Medulla oblongata (tissue), 1 donor: ENCODE results near the gene TSGA10.
A peak's percentile ranks its signal among the peaks of the same experiment; 100 is the strongest.
"Not testable (repeated sequence)": the region's sequence is repeated elsewhere in the genome, so short reads cannot be mapped to it uniquely, and the experiment has no call there.

Experiments
- DNase-seq: peaks from one replicate; pipeline ENCODE4 v3.0.0-alpha.2; 2015; ENCODE audit errors: extremely low spot score

The TSGA10 gene

DNA sequence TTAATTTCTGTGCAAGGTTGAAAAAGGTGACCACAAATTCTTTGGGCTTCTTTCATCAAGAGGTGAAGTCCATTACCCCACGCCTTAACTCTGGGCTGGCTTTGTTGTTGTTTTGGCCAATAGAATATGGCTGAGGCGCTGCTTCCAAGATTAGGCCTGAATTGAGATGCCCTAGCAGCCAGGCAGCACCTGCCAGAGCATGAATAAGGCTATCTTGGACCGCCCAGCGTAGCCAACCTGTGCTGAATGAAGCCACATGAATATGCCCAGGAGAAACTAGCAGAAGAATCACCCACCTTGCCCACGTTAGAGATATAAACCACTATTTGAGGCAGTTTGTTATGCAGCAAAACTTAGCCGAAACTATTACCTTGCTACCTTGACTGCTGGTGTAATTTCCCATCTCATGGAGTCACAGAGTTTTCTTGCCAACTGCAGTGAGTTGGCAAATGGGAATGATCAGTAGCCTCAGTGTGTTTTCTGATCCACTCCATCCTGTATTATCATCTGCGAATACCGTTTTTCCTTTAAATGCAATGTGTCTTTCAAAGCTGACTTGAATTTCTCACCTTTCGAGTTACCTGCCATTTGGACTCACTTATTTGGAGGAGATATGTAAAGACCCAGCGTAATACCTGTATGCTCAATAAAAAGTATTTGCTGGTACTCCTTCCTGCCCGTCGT lies 679 bp downstream of the TSGA10 start:
- peak; percentile 46 for DNase-seq

DNA sequence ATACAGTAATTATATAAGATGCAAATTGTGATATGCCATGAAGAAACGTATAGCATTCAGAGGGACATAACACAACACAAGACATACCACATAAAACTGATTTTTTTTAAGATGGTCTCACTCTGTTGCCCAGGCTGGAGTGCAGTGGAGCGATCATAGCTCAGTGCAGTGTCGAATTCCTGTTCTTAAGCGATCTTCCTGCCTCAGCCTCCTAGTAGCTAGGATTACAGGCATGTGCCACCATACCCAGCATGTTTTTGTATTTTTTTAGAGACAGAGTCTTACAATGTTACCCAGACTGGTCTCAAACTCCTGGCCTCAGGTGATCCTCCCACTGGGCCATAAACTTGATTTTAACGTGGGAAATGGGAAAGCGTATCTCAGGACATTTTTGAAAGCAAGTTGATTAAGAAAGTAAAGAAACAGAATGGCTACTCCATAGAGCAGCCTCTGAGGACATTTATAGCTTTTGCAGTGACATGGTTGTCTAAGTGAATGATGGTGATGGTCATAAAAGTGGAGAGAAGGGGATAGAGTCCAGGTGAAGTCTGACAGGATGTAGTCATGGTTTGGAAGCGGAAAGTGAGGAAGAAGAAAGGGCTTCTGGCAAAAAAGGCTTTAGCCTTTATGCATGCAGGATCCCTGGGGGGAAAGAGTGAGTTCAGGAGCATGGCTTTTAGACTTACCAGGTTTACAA lies 2.4 kb downstream of the TSGA10 start:
- DNase-seq, result no peak

DNA sequence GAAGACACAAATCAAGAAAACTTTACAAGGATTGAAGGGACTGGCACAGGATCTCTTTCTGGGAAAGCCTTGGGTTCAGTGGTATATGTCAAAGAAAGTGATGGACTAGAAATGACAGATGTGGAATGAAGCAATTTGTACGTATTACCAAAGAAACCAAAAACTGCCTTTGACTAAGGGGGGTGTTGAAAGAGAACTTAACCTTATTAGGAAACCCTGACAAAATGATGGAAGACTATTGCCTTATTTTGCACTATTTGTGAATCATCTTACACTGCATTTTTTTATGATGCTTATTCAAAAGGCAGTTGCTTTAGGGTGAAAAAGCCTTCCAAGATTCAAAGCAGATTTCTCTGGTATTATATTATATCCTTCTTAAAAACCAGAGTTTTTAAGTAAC lies 4.0 kb downstream of the TSGA10 start:
- DNase-seq, result no peak

DNA sequence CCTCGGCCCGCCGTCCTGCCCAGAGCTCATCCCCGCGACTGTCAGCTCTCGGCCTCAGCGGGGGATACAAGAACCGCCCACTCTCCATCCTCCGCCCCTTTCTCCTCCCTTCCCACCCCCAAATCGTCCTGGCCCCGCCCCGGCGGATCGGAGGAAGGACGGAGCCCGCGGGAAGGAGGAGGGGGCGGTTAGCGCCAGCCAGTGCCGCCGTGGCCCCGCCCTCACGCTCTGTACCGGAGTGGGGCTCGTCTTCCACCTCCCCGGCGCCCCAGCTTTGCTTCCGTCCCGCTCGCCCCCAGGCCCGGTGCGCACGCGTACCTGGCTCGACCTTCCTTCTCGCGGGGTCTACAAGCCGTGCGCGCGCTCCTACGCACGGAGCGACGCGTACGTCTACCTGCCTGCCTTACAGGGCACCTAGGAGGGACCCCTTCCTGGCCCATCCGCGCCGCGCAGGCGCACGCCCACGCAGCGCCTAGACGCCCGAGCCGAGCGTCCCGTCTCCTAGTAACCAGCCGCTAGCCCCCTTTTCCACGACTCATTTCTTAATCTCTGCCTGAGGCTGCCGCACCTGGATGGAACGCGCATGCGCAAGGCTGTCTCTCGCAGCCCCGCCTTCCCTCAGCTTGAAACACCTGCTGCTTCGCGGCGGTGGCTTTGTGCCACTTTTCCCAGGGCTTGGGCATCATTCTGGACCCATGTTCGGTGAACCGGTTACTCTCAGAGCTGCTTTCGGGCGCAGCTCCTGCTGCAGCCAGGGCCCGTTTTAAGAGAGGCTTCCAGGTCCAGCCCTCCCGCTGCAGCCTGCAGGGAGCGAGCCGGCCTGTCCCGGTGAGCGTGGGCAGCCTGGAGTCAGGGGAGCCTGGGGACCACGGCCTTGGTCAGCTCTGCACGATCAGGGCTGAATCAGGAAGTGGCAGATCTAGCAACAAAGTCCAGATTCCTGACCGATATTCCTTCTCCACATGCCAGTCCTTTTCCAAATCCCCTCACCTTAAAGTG lies 13.3 kb downstream of the TSGA10 start, which contains the start of gene C2orf15:
Gene C2orf15, plus strand, starts transcription at position 598 of the 999 bp plus-strand sequence. CDS start 8,852 bp downstream, outside the sequence.
- peak; percentile 96 for DNase-seq

DNA sequence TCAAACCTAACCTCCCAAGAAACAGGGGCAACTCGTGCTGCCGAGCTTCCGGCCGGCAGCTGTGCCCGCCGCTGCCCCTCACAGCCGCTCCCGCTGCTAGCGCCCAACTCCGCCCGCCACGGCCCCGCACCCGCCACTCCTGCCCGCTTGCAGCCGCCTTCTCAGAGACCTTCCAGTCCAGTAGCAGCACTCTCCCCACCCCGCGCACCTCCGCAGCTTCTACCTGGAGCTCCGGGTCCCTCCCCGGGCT lies 14.0 kb downstream of the TSGA10 start:
- DNase-seq, result no peak

DNA sequence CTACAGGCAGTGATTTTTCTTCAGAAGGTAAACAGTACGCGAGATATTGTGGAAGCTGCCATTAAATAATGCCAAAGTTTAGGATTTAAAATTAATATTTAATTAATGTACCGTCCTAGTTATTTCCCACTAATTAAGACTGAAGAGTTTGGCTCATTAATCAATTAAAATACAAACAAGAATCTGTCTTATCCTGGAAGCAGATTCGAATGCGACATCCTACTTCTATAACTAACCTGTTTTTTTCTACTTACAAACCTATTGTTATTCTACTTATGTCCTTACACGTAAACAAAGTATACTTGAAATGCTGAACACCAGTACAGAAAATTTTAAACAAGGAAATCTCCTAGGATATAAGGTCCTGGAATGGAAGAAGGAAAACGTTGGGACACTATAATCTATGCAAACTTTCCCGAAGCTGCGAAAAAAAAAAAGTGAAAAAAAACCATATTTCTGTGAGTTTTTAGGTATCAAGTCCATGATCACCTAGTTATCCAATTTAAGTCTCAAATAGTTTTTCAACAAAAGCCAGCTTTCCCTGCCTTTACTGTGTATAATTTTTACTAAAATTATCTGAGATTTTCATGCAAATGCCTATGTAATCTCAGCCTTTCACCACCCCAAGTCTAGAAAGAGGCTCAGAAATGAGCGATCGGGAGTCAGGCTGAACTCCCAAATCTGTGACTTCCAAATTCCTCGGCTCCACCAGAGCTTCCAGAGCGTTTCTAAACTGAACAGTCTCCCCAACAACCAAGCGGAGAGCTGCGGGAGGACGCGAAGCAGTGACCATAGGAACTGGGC lies 14.5 kb downstream of the TSGA10 start:
- peak; percentile 50 for DNase-seq

DNA sequence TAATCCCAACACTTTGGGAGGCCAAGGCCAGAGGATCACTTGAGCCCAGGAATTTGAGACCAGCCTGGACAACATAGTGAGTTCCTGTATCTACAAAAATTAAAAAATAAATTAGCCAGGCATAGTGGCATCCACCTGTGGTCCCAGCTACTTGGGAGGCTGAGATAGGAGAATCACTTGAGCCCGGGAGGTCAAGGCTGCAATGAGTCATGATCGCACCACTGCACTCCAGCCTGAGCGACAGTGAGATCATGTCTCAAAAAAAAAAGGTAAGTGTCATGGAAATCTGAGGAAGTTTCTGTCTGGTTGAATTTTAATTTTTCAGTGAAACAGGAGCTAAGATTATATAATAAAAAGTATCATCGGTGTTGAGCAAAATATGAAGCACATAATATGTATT lies 15.7 kb downstream of the TSGA10 start:
- DNase-seq, result no peak

DNA sequence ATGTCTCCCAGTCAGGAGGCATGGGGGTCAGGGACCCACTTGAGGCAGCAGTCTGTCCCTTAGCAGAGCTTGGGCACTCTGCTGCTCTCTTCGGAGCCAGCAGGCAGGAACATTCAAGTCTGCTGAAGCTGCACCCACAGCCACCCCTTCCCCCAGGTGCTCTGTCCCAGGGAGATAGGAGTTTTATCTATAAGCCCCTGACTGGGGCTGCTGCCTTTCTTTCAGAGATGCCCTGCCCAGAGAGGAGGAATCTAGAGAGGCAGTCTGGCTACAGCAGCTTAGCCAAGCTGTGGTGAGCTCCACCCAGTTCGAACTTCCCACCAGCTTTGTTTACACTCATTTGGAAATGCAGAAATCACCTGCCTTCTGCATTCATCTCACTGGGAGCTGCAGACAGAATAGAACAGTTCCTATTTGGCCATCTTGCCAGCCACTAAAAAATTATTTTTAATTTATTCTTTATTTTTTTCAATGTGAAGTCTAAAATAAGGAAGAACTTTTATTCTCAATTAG lies 19.6 kb downstream of the TSGA10 start:
- DNase-seq, result not testable (repeated sequence)

DNA sequence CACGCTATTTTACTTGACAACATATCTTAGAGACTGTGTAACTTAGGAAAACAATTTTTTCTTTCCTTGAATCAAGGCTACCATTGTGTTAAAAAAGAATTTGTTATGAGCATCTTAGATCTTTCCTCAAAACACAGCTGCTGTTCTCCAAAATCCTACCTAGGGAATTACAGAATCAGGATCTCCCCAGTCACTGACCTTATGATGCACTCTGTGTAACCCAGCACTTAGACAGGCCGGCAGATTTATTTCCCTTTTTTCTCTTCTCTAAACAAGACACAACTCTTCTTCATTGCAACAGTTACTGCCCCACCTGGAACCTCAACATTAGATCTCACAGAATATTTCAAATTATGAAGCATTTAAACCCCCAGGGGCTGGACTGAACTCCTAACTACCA lies 26.8 kb downstream of the TSGA10 start:
- no peak for DNase-seq

DNA sequence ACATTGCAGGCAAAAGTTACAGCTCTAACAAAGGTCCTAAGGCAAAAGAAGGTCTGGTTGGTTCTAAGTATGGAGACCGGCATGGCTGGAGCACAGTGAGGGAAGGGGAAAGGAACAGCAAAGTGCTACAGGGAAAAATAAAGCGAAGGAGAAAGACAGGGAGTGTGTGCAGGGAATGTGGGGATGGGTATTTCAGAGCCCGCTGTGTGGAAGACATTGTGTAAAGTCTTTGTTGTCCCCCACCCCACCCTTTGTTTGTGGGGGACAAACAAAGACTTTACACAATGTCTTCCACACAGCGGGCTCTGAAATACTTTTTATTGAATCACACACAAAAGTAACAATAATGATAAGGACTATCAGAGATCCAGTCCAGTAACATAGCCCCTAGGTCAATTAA lies 42.1 kb downstream of the TSGA10 start:
- DNase-seq, result peak; percentile 56

DNA sequence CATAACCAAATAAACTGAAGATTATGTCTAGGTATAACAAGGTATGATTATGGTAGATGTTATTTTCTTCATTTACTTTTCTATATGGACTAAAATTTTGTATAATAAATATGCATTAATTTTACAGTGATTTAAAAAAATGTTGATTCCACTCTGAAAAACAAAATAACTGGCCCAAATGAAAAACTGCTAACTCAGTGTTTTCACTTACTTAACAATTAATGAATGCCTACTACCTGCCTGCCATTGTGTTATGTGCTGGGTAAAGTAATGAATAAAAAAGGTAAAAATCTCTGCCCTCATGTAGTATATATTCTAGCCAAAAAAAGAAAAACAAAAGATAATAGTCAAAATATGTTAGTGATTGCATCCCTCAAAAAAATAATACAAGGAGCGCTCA lies 42.8 kb downstream of the TSGA10 start:
- DNase-seq, result no peak

DNA sequence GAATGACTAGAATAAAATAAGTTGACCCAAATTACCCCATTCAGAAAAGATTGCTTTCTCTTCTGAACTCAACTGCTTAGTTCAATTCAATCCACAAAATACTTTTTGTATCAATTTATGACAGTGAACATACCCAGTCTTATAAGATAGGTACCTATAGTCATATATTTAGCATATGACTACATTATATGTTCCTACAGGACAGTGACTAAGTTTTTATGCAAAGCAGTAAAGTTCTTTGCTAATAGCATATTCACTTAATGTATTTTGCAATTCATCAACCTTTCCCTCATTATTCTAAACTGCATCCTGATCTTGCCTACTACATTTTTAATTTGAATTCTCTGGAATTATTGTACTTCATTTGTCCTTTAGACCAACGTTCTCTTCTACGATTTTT lies 43.5 kb downstream of the TSGA10 start:
- DNase-seq, result no peak

DNA sequence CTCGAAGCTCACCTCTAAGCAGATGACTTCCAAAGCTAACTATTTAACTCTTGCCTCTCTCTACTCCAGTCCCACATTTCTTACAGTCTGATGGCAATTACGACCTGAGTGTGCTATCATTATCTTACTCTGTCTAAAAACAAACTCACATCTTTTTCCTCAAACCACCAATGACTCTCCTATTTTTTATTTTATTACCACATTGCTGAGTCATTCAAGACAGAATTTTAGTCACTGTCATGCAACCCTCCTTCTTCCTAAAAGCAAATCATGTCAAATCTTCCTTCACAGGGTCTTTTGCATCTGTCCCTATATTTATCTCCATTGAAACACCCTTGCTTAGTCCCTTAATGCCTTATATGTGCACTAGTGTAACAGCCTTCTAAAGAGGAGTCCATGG lies 47.8 kb downstream of the TSGA10 start:
- DNase-seq, result no peak

DNA sequence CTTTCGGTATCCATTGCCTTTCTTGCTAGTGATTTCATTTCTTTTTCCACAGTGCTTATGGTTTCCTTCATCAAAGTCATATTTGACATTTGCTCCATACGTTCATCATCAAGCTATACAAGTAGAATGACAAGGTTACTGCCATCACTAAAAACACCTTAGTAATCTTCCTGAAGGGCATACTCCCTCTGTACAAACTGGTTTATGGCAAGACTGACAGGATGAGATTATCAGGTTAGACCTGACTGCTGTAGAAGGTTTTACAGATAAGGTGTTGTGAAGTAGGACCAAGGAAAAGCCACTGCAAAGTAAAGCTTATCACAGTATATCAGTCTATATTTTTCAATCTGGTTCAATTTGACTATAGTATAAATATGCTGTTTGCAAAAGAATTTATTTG lies 50.7 kb downstream of the TSGA10 start:
- DNase-seq, result no peak

DNA sequence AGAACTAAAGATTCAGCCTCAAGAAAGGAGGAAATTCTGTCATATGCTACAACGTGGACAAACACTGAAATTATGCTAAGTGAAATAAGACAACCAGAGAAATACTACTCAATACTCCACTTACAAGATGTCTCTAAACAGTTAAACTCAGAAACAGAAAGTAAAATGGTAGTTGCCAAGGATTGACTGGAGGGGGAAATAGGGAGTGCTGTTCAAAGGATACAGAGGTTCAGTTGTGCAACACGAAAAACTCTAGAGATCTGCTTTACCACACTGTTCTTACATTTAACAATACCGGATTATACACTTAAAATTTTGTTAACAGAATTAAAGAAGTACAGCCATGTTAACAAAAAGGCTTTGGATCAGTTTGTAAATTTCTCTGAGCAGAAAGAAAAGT lies 53.0 kb downstream of the TSGA10 start:
- peak; percentile 52 for DNase-seq

DNA sequence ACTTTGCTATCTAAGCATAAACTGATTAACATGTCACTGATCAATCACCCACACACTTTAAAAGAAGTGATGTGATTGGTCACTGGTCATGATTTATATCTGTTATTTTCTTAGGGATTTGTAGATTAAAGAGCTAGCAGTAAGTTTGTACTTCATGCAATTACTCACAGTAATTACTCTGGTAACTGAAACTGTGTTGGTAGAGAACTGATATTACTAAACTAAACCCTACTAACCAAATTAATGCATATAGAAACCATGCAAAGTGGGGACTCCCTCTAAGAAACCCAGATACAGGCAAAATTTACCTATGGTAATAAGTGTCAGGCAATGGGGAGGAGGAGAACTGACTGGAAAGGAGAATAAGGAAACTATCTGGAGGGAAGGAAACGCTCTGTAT lies 58.0 kb downstream of the TSGA10 start:
- no peak for DNase-seq

DNA sequence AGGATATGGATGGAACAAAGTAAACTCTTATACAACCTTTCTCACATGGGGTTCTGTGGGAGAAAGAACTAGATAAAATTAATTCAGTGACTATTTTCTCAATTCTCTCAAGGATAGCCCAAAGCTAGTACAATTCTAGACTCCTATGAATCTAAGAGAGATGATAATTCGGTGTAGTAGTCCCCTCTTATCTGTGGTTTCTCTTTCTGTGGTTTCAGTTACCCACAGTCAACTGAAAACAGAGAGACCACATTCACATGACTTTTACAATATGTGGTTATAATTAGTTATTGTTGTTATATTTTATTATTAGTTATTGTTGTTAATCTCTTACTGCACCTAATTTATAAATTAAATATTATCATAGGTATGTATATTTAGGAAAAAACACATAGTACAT lies 66.7 kb downstream of the TSGA10 start:
- no peak for DNase-seq

DNA sequence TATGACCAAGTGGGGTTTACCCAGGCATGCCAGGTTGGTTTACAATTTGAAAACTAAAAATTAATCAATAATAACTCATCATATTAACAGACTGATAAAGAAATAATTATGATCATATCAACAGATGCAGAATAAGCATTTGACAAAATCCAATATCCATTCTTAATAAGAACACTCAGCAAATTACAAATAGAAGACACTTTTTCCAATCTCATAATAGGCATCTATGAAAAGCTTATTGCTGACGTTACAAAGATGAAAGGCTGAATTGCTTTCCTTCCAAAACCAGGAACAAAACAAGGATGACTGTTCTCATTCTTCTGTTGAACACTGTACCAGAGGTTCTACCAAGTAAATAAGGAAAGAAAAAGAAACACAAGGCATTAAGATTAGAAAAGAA lies 68.4 kb downstream of the TSGA10 start:
- no peak for DNase-seq

DNA sequence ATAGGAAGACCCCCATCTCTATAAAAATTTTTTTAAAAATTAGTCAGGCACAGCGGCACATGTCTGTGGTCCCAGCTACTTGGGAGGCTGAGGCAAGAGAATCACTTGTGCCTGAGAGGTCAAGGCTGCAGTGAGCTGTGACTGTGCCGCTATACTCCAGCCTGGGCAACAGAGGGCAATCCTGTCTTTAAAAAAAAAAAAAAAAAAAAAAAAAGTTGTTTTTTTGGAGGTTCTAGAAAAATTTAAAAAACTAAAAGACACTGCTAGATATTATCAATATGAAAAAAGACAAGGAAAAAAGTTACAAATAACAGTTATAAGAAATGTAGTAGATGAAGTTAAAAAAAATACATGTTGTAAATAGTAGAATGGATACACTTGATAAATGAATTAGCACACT lies 69.3 kb downstream of the TSGA10 start:
- DNase-seq, result no peak

DNA sequence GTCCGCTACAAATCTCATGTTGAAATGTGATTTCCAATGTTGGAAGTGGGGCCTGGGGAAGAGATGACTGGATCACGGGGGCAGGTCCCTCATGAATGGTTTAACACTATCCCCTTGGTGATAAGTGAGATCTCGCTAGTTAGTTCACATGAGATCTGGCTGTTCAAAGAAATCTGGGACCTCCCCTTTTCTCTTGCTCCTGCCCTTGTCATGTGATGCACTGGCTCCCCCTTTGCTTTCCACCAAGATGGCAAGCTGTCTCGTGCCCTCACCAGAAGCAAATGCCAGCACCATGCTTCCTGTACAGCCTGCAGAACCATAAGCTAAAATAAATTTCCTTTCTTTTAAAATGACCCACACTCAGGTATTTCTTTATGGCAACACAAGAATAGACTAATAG lies 70.5 kb downstream of the TSGA10 start:
- no peak for DNase-seq

DNA sequence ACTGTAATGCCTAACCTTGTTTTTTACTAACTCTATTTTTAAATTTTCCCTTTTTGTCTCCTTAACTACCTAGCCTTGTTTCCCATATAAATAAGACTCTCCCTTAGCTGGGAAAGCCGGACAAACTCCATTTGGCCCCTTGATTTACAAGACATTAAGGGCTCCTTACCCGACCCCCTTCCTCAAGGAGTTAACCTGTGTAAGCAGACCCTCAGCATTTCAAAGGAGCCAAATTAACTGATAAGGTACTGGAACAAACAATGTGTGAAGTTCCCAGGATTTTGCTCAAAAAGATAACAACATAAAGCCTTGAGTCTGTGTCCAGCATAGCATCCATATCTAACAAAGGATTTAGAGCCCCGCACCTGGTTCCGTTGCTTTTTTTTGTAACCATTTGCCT lies 72.9 kb downstream of the TSGA10 start:
- DNase-seq, result no peak

DNA sequence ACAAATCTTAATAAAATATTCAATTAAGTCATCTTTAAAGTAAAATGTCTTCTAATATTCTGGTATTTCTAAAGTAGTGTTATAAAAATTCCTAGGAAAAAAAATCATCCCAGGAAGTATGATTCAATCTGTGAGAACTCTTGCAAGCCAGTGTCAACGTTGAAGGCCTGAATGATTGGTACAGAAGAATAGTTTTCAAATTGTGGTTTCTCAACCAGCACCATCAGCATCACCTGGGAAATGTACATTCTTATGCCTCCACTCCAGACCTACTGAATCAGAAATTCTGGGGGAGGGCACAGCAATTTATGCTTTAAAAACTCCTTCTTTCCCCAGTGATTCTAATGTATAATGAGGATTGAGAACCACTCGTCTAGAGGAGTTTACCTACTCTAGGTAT lies 75.5 kb downstream of the TSGA10 start:
- DNase-seq, result no peak
